B cell (primary cell): Measurements from ENCODE around the gene EIF1AD.

Experiments
- EZH2 ChIP-seq: IDR thresholded peaks from 2 replicates; pipeline ENCODE4 v1.6.1; 2012; ENCODE audit warnings: borderline replicate concordance, low read depth, mild to moderate bottlenecking, moderate library complexity, low read length; ENCODE audit not compliant: insufficient read depth, poor library complexity, severe bottlenecking
- TF ChIP-seq, protein P1 (sequence below): fragments of 200-600 bp; IDR thresholded peaks from one replicate; pipeline ENCODE4 v1.8.0; 2022; ENCODE audit warnings: antibody characterized with exemption, mild to moderate bottlenecking

DNA sequence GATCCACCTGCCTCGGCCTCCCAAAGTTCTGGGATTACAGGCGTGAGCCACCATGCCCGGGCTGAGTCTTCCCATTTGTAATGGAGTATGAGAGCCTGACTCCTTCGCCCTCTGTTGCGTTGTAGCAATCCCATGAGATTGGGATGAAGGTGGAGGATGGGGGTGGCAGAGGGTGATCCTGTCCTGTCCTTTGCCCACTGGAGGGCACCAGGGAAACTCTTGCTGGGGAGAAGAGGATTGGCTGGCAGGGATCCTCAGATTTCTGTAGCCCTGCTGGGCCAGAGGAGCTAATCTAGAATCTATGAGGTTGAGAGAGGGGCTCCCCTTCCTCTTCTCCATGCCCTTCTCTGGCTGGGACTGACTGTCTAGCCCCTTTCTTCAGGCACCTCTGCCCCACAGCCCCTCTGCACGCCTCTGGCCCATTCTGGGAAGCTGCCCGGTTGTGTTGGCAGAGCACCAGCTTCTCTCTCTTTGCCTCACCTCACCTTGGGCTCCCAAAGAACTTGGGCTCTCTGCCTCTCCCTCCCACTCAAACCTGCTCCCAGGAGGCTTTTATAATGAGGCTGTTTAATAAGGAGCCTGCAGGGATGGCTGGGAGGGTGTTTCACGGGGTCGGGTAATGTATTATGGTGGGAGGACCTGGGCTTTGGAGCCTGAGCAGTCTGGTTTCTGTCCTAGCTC is 33.8 kb upstream of the EIF1AD start:
- TF ChIP-seq, protein P1, sequence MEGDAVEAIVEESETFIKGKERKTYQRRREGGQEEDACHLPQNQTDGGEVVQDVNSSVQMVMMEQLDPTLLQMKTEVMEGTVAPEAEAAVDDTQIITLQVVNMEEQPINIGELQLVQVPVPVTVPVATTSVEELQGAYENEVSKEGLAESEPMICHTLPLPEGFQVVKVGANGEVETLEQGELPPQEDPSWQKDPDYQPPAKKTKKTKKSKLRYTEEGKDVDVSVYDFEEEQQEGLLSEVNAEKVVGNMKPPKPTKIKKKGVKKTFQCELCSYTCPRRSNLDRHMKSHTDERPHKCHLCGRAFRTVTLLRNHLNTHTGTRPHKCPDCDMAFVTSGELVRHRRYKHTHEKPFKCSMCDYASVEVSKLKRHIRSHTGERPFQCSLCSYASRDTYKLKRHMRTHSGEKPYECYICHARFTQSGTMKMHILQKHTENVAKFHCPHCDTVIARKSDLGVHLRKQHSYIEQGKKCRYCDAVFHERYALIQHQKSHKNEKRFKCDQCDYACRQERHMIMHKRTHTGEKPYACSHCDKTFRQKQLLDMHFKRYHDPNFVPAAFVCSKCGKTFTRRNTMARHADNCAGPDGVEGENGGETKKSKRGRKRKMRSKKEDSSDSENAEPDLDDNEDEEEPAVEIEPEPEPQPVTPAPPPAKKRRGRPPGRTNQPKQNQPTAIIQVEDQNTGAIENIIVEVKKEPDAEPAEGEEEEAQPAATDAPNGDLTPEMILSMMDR, result no peak
- no peak for TF ChIP-seq EZH2
